AG09319 (cell line): Measurements from ENCODE around the gene MLLT3.

Source experiments
- DNase-seq: peaks from one replicate; pipeline ENCODE4 v3.0.0-alpha.2; 2010; ENCODE audit warnings: low read depth; ENCODE audit errors: extremely low read depth
- TF ChIP-seq, protein P1 (sequence below): IDR thresholded peaks from 2 replicates; pipeline ENCODE4 v1.5.1; 2011; ENCODE audit warnings: low read depth, mild to moderate bottlenecking, inconsistent platforms, low read length, moderate library complexity

The MLLT3 gene

GRCh38 chr9:20545023-20545622 lies 77.2 kb downstream of the MLLT3 start:
- TF ChIP-seq, protein P1, sequence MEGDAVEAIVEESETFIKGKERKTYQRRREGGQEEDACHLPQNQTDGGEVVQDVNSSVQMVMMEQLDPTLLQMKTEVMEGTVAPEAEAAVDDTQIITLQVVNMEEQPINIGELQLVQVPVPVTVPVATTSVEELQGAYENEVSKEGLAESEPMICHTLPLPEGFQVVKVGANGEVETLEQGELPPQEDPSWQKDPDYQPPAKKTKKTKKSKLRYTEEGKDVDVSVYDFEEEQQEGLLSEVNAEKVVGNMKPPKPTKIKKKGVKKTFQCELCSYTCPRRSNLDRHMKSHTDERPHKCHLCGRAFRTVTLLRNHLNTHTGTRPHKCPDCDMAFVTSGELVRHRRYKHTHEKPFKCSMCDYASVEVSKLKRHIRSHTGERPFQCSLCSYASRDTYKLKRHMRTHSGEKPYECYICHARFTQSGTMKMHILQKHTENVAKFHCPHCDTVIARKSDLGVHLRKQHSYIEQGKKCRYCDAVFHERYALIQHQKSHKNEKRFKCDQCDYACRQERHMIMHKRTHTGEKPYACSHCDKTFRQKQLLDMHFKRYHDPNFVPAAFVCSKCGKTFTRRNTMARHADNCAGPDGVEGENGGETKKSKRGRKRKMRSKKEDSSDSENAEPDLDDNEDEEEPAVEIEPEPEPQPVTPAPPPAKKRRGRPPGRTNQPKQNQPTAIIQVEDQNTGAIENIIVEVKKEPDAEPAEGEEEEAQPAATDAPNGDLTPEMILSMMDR = no peak

GRCh38 chr9:20540169-20540863 lies 82.0 kb downstream of the MLLT3 start:
- TF ChIP-seq, protein P1 = no peak
- no peak for DNase-seq

More at GRCh38 chr9:20545023-20545622, 77.2 kb downstream of the MLLT3 start:
- no peak for DNase-seq

GRCh38 chr9:20538956-20539355 lies 83.3 kb downstream of the MLLT3 start:
- DNase-seq = no peak
- TF ChIP-seq, protein P1 = no peak

- DNase-seq = no peak
- TF ChIP-seq, protein P1 = no peak
These were observed 84.2 kb downstream of the MLLT3 start for GRCh38 chr9:20538092-20538491.

DNA sequence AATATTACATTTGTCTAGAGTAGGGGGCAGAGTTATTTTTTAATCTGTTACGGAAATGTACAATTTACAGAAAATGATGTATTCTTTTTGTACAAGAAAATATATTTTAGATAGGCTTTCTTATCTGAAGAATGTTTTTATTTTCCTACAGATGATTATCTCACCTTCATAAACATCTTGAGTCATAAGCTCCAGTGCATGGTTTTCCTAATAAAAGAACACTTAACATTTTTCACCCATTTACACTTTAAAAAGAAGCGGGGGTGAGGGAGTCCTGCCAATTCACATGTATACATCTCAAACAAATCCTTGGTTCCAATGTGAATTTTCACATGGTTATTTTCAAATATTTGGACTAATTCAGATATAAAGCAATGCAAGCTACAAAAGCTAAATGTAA lies 85.0 kb downstream of the MLLT3 start:
- no peak for DNase-seq
- TF ChIP-seq, protein P1 = no peak

- DNase-seq = no peak
- TF ChIP-seq, protein P1 = no peak
These were observed 89.7 kb downstream of the MLLT3 start for GRCh38 chr9:20532584-20532983.

- no peak for DNase-seq
- TF ChIP-seq, protein P1 = no peak
These were observed 92.5 kb downstream of the MLLT3 start for GRCh38 chr9:20529837-20530236.
